BLaER1 (cell line): Measurements from ENCODE around the gene CTRL.

Source experiments
- H3K27ac ChIP-seq: shearing (Covaris generic); formaldehyde crosslinking; 2 replicates; pipeline ENCODE4 v1.8.1; 2022
- H3K27me3 ChIP-seq: shearing (Covaris generic); formaldehyde crosslinking; 2 replicates; pipeline ENCODE4 v1.8.1; 2022
- H3K36me3 ChIP-seq: shearing (Covaris generic); formaldehyde crosslinking; 2 replicates; pipeline ENCODE4 v1.8.1; 2022
- H3K4me1 ChIP-seq: shearing (Covaris generic); formaldehyde crosslinking; 2 replicates; pipeline ENCODE4 v1.8.1; 2022
- H3K4me2 ChIP-seq: shearing (Covaris generic); formaldehyde crosslinking; 2 replicates; pipeline ENCODE4 v1.8.1; 2022
- H3K4me3 ChIP-seq: shearing (Covaris generic); formaldehyde crosslinking; 2 replicates; pipeline ENCODE4 v1.8.1; 2022
- H3K9ac ChIP-seq: shearing (Covaris generic); formaldehyde crosslinking; 2 replicates; pipeline ENCODE4 v1.8.1; 2022
- H3K9me3 ChIP-seq: shearing (Covaris generic); formaldehyde crosslinking; 2 replicates; pipeline ENCODE4 v1.8.1; 2022
- H4K20me1 ChIP-seq: shearing (Covaris generic); formaldehyde crosslinking; 2 replicates; pipeline ENCODE4 v1.8.1; 2022
- Cebpa-rat ChIP-seq: shearing (Covaris generic); IDR thresholded peaks from 2 replicates; pipeline ENCODE4 v1.8.1; 2022

Gene CTRL

GRCh38 chr16:67883146-67883871 is 48.4 kb downstream of the CTRL start:
- no peaks in the 10 kb centered on the region for H3K4me1 ChIP-seq
- no peaks in the 10 kb centered on the region for H3K9me3 ChIP-seq
- H3K27me3 ChIP-seq: no peaks in the 10 kb centered on the region
- H3K4me3 ChIP-seq: no peak overlapping the region
- no peak overlapping the region for H3K9ac ChIP-seq
- peaks cover 55% of the 10 kb centered on the region for H4K20me1 ChIP-seq
- TF ChIP-seq Cebpa-rat: no peak
- H3K27ac ChIP-seq: no peak overlapping the region
- H3K4me2 ChIP-seq: no peak overlapping the region
- peaks cover 97% of the 10 kb centered on the region for H3K36me3 ChIP-seq

- Histone ChIP-seq H3K4me3 (no peak overlapping the region), H4K20me1 (peaks cover 62% of the 10 kb centered on the region), H3K27me3 (no peaks in the 10 kb centered on the region), H3K4me1 (no peaks in the 10 kb centered on the region), H3K36me3 (peaks cover 98% of the 10 kb centered on the region), H3K9ac (no peak overlapping the region), H3K9me3 (no peaks in the 10 kb centered on the region), H3K27ac (no peak overlapping the region), H3K4me2 (no peak overlapping the region)
- TF ChIP-seq Cebpa-rat: no peak
Measured at GRCh38 chr16:67882374-67883145, 49.1 kb downstream of the CTRL start.

GRCh38 chr16:67881621-67882161 is 50.0 kb downstream of the CTRL start:
- no peak overlapping the region for H3K9ac ChIP-seq

GRCh38 chr16:67880584-67880983 is 51.1 kb downstream of the CTRL start:
- Histone ChIP-seq H3K9me3 (no peaks in the 10 kb centered on the region), H3K27me3 (no peaks in the 10 kb centered on the region), H3K27ac (no peak overlapping the region), H4K20me1 (peaks cover 82% of the 10 kb centered on the region), H3K4me1 (0 out of 2 replicates have a peak, but pooled peaks cover 10% of the 10 kb centered on the region), H3K9ac (no peak overlapping the region), H3K4me2 (no peak overlapping the region), H3K4me3 (no peak overlapping the region), H3K36me3 (peaks cover 100% of the 10 kb centered on the region)
- TF ChIP-seq Cebpa-rat: no peak

More at GRCh38 chr16:67881621-67882161, 50.0 kb downstream of the CTRL start:
- no peaks in the 10 kb centered on the region for H3K9me3 ChIP-seq
- peaks cover 100% of the 10 kb centered on the region for H3K36me3 ChIP-seq
- no peak overlapping the region for H3K27ac ChIP-seq
- H3K4me3 ChIP-seq: no peak overlapping the region
- no peak overlapping the region for H3K4me2 ChIP-seq
- H3K27me3 ChIP-seq: no peaks in the 10 kb centered on the region
- TF ChIP-seq Cebpa-rat: no peak
- H3K4me1 ChIP-seq: no peaks in the 10 kb centered on the region
- peaks cover 71% of the 10 kb centered on the region for H4K20me1 ChIP-seq

- no peaks in the 10 kb centered on the region for H3K27me3 ChIP-seq
- peaks cover 89% of the 10 kb centered on the region for H4K20me1 ChIP-seq
- H3K27ac ChIP-seq: no peak overlapping the region
- no peak for TF ChIP-seq Cebpa-rat
- peaks cover 16% of the 10 kb centered on the region for H3K4me1 ChIP-seq
- H3K4me3 ChIP-seq: no peak overlapping the region
- peaks cover 100% of the 10 kb centered on the region for H3K36me3 ChIP-seq
- H3K9me3 ChIP-seq: no peaks in the 10 kb centered on the region
- H3K9ac ChIP-seq: no peak overlapping the region
- no peak overlapping the region for H3K4me2 ChIP-seq
Measured at GRCh38 chr16:67879936-67880335, 51.7 kb downstream of the CTRL start.
